ENCODE measurements around the gene DLEU7. TPM values are rescaled to one million over a fixed set of nuclear protein-coding genes. Genes with fewer than 3 reads are reported as not detected.

The DLEU7 gene
- total RNA-seq, 1 experiment from 2014 or later = 3.6 TPM

- Mint-ChIP-seq H3K27ac (no peak overlapping the region), H3K4me1 (peaks cover 33% of the 10 kb centered on the region), H3K36me3 (no peaks in the 10 kb centered on the region), H3K9me3 (no peaks in the 10 kb centered on the region), H3K4me3 (no peak overlapping the region), H3K27me3 (ENCODE audit: low read depth) (no peaks in the 10 kb centered on the region; the same call in 1 of the 2 replicates)
- POLR2A ChIA-PET = no interaction called here
- TF ChIP-seq ERG (CRISPR knock-in tag; IDR thresholded peaks at IDR 0.05) = no peak
- no peak for TF ChIP-seq ZNF232 (CRISPR knock-in tag; IDR thresholded peaks at IDR 0.05)
- TF ChIP-seq ZBTB43 (CRISPR knock-in tag; IDR thresholded peaks at IDR 0.05) = no peak
- no peak for TF ChIP-seq FOXP4 (CRISPR knock-in tag; IDR thresholded peaks at IDR 0.05)
- TF ChIP-seq MAX (CRISPR knock-in tag; IDR thresholded peaks at IDR 0.05) = no peak
- no peak for TF ChIP-seq OVOL2 (CRISPR knock-in tag; IDR thresholded peaks at IDR 0.05; ENCODE audit: borderline replicate concordance)
- TF ChIP-seq E2F4 (CRISPR knock-in tag; IDR thresholded peaks at IDR 0.05; ENCODE audit: borderline replicate concordance, low read depth) = no peak
- no peak for TF ChIP-seq NR3C1 (CRISPR knock-in tag; conservative IDR thresholded peaks at IDR 0.05; ENCODE audit: low read depth)
- TF ChIP-seq ZNF219 (CRISPR knock-in tag; IDR thresholded peaks at IDR 0.05; ENCODE audit: borderline replicate concordance) = no peak
- no peak for TF ChIP-seq CDX4 (CRISPR knock-in tag; IDR thresholded peaks at IDR 0.05; ENCODE audit: borderline replicate concordance)
- ATAC-seq = no peak
- CTCF ChIA-PET = no interaction called here
- no peak for DNase-seq (ENCODE audit: low spot score)
Measured at GRCh38 chr13:50889317-50889716, 45.8 kb upstream of the DLEU7 start.

- no peaks in the 10 kb centered on the region; the same call in 1 of the 2 replicates for H3K27me3 Mint-ChIP-seq (ENCODE audit: low read depth)
- no peak overlapping the region for H3K27ac Mint-ChIP-seq
- H3K4me3 Mint-ChIP-seq = no peak overlapping the region
- H3K36me3 Mint-ChIP-seq = no peaks in the 10 kb centered on the region
- DNase-seq (ENCODE audit: low spot score) (no peak), ATAC-seq (no peak)
- ChIA-PET POLR2A (no interaction called here), CTCF (no interaction called here)
- no peaks in the 10 kb centered on the region for H3K9me3 Mint-ChIP-seq
- H3K4me1 Mint-ChIP-seq = peaks cover 24% of the 10 kb centered on the region
- TF ChIP-seq ATF2 (CRISPR knock-in tag; IDR thresholded peaks at IDR 0.05; ENCODE audit: borderline replicate concordance, low read depth) = no peak
- TF ChIP-seq ESRRA (CRISPR knock-in tag; IDR thresholded peaks at IDR 0.05; ENCODE audit: borderline replicate concordance) = no peak
- no peak for TF ChIP-seq ZNF532 (CRISPR knock-in tag; IDR thresholded peaks at IDR 0.05; ENCODE audit: borderline replicate concordance)
- no peak for TF ChIP-seq GTF2I (CRISPR knock-in tag; conservative IDR thresholded peaks at IDR 0.05)
- TF ChIP-seq ZMAT4 (CRISPR knock-in tag; IDR thresholded peaks at IDR 0.05) = no peak
- no peak for TF ChIP-seq NFATC4 (CRISPR knock-in tag; IDR thresholded peaks at IDR 0.05)
- no peak for TF ChIP-seq MXD4 (CRISPR knock-in tag; IDR thresholded peaks at IDR 0.05; ENCODE audit: borderline replicate concordance)
Measured at GRCh38 chr13:50888362-50888761, 44.9 kb upstream of the DLEU7 start.
